IMR-90 (cell line): Measurements from ENCODE around the gene ABCA4. TPM values are rescaled to one million over a fixed set of nuclear protein-coding genes. Genes with fewer than 3 reads are reported as not detected.

Experiments
- ATAC-seq: fragments of 200-7000 bp; cut with Tn5 transposase; 2 replicates; pipeline ENCODE4 v1.9.1; 2020; ENCODE audit warnings: low read depth, mild to moderate bottlenecking, moderate library complexity
- BruUV-seq: library from RNA; stranded (reverse); fragments of 400-500 nt; replicated peaks from 2 replicates; lab custom pipeline; 2021; lab: Mats Ljungman, UMichigan
- CTCF ChIA-PET: fragments of 300-600 bp; formaldehyde crosslinking; extraction: SDS; loops from one replicate; lab custom pipeline; 2021; ENCODE audit warnings: antibody characterized with exemption; lab: Yijun Ruan, JAX
- POLR2A ChIA-PET: fragments of 300-600 bp; sonication (Branson Sonifier 250); formaldehyde crosslinking; loops from one replicate; lab custom pipeline; 2022; ENCODE audit warnings: antibody characterized with exemption; ENCODE audit not compliant: unreplicated experiment; lab: Charles Lee
- DNase-seq: peaks from one replicate; pipeline ENCODE4 v3.0.0; 2013
- H2AFZ ChIP-seq: replicated peaks from 2 replicates; pipeline ENCODE3; 2013; ENCODE audit warnings: low read length, mild to moderate bottlenecking; ENCODE audit not compliant: poor library complexity
- H2AK5ac ChIP-seq: 2 replicates; pipeline ENCODE4 v1.6.1; 2013; ENCODE audit warnings: low read depth, low read length, inconsistent platforms
- H2AK9ac ChIP-seq: replicated peaks from 2 replicates; pipeline ENCODE3; 2013; ENCODE audit warnings: mild to moderate bottlenecking, low read depth, low read length, moderate library complexity; ENCODE audit not compliant: poor library complexity
- H2BK120ac ChIP-seq: 2 replicates; pipeline ENCODE4 v1.6.1; 2013; ENCODE audit warnings: low read depth, low read length, inconsistent platforms
- H2BK15ac ChIP-seq: 3 replicates; pipeline ENCODE4 v1.6.1; 2013; ENCODE audit warnings: low read depth, low read length, inconsistent platforms
- H2BK20ac ChIP-seq: 2 replicates; pipeline ENCODE4 v1.6.1; 2013; ENCODE audit warnings: low read depth, mild to moderate bottlenecking, inconsistent platforms, low read length, moderate library complexity
- H2BK5ac ChIP-seq: 2 replicates; pipeline ENCODE4 v1.6.1; 2013; ENCODE audit warnings: mild to moderate bottlenecking, low read depth, low read length, inconsistent platforms; ENCODE audit not compliant: poor library complexity, severe bottlenecking
- H3K14ac ChIP-seq: replicated peaks from 2 replicates; pipeline ENCODE4 v1.6.1; 2013; ENCODE audit warnings: low read depth, low read length, inconsistent platforms
- H3K18ac ChIP-seq: 2 replicates; pipeline ENCODE4 v1.6.1; 2013; ENCODE audit warnings: low read depth, low read length, control low read depth
- H3K23ac ChIP-seq: 2 replicates; pipeline ENCODE4 v1.6.1; 2013; ENCODE audit warnings: low read depth, low read length, inconsistent platforms
- H3K27ac ChIP-seq: 2 replicates; pipeline ENCODE4 v1.5.1; 2013; ENCODE audit warnings: mild to moderate bottlenecking, control low read depth, low read length; ENCODE audit not compliant: insufficient read depth
- H3K27me3 ChIP-seq: 2 replicates; pipeline ENCODE4 v1.6.1; 2013; ENCODE audit warnings: low read length; ENCODE audit not compliant: control insufficient read depth, insufficient read depth
- H3K36me3 ChIP-seq: 2 replicates; pipeline ENCODE4 v1.6.1; 2013; ENCODE audit warnings: low read length, mixed read lengths; ENCODE audit not compliant: control insufficient read depth, insufficient read depth
- H3K4ac ChIP-seq: 2 replicates; pipeline ENCODE4 v1.6.1; 2013; ENCODE audit warnings: low read depth, low read length, inconsistent platforms
- H3K4me1 ChIP-seq: 2 replicates; pipeline ENCODE4 v1.6.1; 2013; ENCODE audit warnings: low read length, mixed read lengths; ENCODE audit not compliant: control insufficient read depth, insufficient read depth
- H3K4me2 ChIP-seq: 2 replicates; pipeline ENCODE4 v1.6.1; 2013; ENCODE audit warnings: low read depth, mild to moderate bottlenecking, control low read depth, low read length, moderate library complexity
- H3K4me3 ChIP-seq: 2 replicates; pipeline ENCODE4 v1.5.1; 2013; ENCODE audit warnings: low read depth, mild to moderate bottlenecking, control low read depth, low read length, moderate library complexity; ENCODE audit not compliant: insufficient read depth
- H3K56ac ChIP-seq: 2 replicates; pipeline ENCODE4 v1.6.1; 2013; ENCODE audit warnings: low read length, inconsistent platforms; ENCODE audit not compliant: insufficient read depth; ENCODE audit errors: extremely low read depth
- H3K79me1 ChIP-seq, 2 experiments: 2 replicates each; pipeline ENCODE4 v1.6.1; 2013; ENCODE audit warnings: low read length in 2 of 2, inconsistent platforms in 1 of 2, low read depth in 1 of 2
- H3K9ac ChIP-seq: 2 replicates; pipeline ENCODE4 v1.6.1; 2013; ENCODE audit warnings: low read depth, low read length, control low read depth
- H3K9me1 ChIP-seq: 2 replicates; pipeline ENCODE4 v1.6.1; 2013; ENCODE audit warnings: low read length, inconsistent platforms; ENCODE audit not compliant: insufficient read depth
- H3K9me3 ChIP-seq: 2 replicates; pipeline ENCODE4 v1.6.1; 2013; ENCODE audit warnings: low read length; ENCODE audit not compliant: control insufficient read depth, insufficient read depth
- H4K20me1 ChIP-seq: 2 replicates; pipeline ENCODE4 v1.6.1; 2013; ENCODE audit warnings: low read length, inconsistent platforms; ENCODE audit not compliant: insufficient read depth
- H4K5ac ChIP-seq: 2 replicates; pipeline ENCODE4 v1.6.1; 2013; ENCODE audit warnings: mild to moderate bottlenecking, low read depth, low read length, control low read depth
- H4K8ac ChIP-seq, 2 experiments: 2 replicates each; pipeline ENCODE4 v1.6.1; 2013; ENCODE audit warnings: low read depth in 2 of 2, low read length in 2 of 2, control low read depth in 1 of 2, inconsistent platforms in 1 of 2
- H4K91ac ChIP-seq: 2 replicates; pipeline ENCODE4 v1.6.1; 2013; ENCODE audit warnings: low read depth, low read length, inconsistent platforms; ENCODE audit not compliant: insufficient read depth
- WGBS, 2 experiments: methylation state at CpG; one replicate each; pipeline versions ENCODE4 v1.1.5 to v1.1.7; 2013; ENCODE audit warnings: missing lambda C conversion rate in 2 of 2; ENCODE audit not compliant: insufficient read length in 1 of 2; ENCODE audit errors: extremely low coverage in 2 of 2; 5-methylcytosine and 5-hydroxymethylcytosine counted together
- dilution Hi-C: fragments of 300-500 bp; cut with HindIII; formaldehyde crosslinking; loops from one replicate; pipeline ENCODE4 v1.14.3; 2018; ENCODE audit warnings: low sequenced_read_pairs; ENCODE audit not compliant: unreplicated experiment
- in situ Hi-C: fragments of 300-500 bp; cut with MboI; formaldehyde crosslinking; loops from 3 replicates; pipeline ENCODE4 v1.14.3; 2019; ENCODE audit warnings: low sequenced_read_pairs, inconsistent platforms, mixed read lengths
- intact Hi-C: fragments of 100-400 bp; cut with micrococcal nuclease; formaldehyde crosslinking; loops from 2 replicates; pipeline ENCODE4 v1.10.0; 2022
- polyA plus RNA-seq, 3 experiments: library from polyadenylated mRNA; depleted of rRNA; stranded (reverse); fragments of >200 nt; gene quantifications; 2 replicates each; pipeline ENCODE4 v1.2.3, GENCODE V29; 2012; ENCODE audit warnings: low replicate concordance in 1 of 3
- total RNA-seq: library from RNA; depleted of rRNA; stranded (reverse); fragments of >200 nt; gene quantifications from 2 replicates; pipeline ENCODE4 v1.2.3, GENCODE V29; 2012
- TF ChIP-seq, protein P1 (sequence below): conservative IDR thresholded peaks from 2 replicates; pipeline ENCODE4 v1.5.1; 2012; ENCODE audit warnings: mild to moderate bottlenecking, low read depth, low read length, improper control_type of control experiment

ABCA4 gene
- total and polyA plus RNA-seq, 2 of the 4 experiments (the other 2 are of a cell fraction), result under 0.01 to 0.36 TPM

DNA sequence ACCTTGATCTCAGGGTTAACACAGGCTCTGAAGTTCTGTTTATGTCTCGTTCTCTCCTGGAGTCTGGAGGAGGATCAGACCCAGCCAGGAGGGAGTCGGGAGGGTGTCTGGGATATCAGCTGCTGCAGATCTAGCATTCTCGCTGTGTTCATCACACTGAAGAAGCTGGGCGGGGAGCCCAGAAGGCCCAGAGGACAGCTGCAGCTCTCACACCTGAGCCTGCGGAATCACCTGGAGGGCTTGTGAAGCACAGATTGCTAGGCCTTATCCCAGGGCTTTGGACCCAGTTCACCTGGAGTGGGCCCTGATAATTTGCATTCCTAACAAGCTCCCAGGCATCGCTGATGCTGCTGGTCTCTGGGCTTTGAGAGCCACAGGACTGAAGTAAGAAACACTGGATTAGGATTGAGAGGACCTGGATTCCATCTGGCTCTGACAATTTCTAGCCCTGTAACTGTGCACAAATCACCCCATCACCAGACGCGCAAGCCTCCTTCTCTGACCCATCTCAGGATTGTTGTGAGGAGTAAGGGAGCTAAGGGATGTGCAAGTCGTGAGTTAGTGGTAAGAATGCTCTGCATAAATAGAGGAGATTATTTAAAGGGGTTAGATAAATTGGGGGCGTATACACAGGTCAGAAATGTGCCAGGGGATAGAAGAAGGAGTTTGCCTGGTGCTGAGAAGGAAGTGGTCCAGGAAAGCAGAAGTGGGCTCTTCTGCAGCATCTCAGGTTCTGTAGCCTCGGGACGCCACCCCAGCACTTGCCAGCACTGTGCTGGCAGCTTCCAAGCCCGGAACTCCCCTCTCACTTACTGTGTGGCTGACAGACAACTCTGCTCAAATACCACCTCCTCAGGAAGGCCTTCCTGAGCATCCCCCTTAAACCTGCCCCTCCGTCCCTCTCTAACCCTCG lies 19.1 kb downstream of the ABCA4 start:
- dilution Hi-C loops, result no loop called here
- no peak overlapping the region for H3K4me2 ChIP-seq

More for the DNA sequence above, 19.1 kb downstream of the ABCA4 start:
- H3K79me1 ChIP-seq, result no peaks in the 10 kb centered on the region
- H3K36me3 ChIP-seq, result no peaks in the 10 kb centered on the region
- no peak overlapping the region for H4K8ac ChIP-seq
- H2AK9ac ChIP-seq, result no peak overlapping the region
- H2BK120ac ChIP-seq, result no peak overlapping the region
- no peak overlapping the region for H3K23ac ChIP-seq
- no peak overlapping the region for H3K18ac ChIP-seq
- H2BK5ac ChIP-seq, result no peak overlapping the region
- ATAC-seq, result no peak
- intact Hi-C loops (no loop called here), in situ Hi-C loops (no loop called here)
- no peak overlapping the region for H3K4me3 ChIP-seq
- H2BK15ac ChIP-seq, result no peak overlapping the region
- H2AFZ ChIP-seq, result no peak overlapping the region
- peak; percentile 11 for DNase-seq
- no peak overlapping the region for H3K27ac ChIP-seq
- no peak overlapping the region for H3K56ac ChIP-seq
- no peak overlapping the region for H3K14ac ChIP-seq
- CTCF ChIA-PET, result interaction anchor here (0.6 kb wide), 1 partner anchor 44 kb away, joined by 4 read pairs; no protein-coding TSS in a partner anchor
- H3K9ac ChIP-seq, result no peak overlapping the region
- H3K27me3 ChIP-seq, result peaks cover 12% of the 10 kb centered on the region
- H2BK20ac ChIP-seq, result no peak overlapping the region
- H4K20me1 ChIP-seq, result no peaks in the 10 kb centered on the region
- no peaks in the 10 kb centered on the region for H3K9me3 ChIP-seq
- no peak overlapping the region for H3K4ac ChIP-seq
- no peaks in the 10 kb centered on the region for H3K9me1 ChIP-seq
- H2AK5ac ChIP-seq, result no peak overlapping the region
- no TSS peak for BruUV-seq
- no peak overlapping the region for H4K5ac ChIP-seq
- WGBS, 2 experiments, result 74% methylated on average over 4 of the region's 15 CpGs; no CpG with 5 or more reads in 1 of the 2 experiments
- POLR2A ChIA-PET, result no interaction called here
- H4K91ac ChIP-seq, result no peak overlapping the region
- H3K4me1 ChIP-seq, result peaks cover 2% of the 10 kb centered on the region
- TF ChIP-seq, protein P1, sequence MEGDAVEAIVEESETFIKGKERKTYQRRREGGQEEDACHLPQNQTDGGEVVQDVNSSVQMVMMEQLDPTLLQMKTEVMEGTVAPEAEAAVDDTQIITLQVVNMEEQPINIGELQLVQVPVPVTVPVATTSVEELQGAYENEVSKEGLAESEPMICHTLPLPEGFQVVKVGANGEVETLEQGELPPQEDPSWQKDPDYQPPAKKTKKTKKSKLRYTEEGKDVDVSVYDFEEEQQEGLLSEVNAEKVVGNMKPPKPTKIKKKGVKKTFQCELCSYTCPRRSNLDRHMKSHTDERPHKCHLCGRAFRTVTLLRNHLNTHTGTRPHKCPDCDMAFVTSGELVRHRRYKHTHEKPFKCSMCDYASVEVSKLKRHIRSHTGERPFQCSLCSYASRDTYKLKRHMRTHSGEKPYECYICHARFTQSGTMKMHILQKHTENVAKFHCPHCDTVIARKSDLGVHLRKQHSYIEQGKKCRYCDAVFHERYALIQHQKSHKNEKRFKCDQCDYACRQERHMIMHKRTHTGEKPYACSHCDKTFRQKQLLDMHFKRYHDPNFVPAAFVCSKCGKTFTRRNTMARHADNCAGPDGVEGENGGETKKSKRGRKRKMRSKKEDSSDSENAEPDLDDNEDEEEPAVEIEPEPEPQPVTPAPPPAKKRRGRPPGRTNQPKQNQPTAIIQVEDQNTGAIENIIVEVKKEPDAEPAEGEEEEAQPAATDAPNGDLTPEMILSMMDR, result no peak
